GM12878 (cell line): ENCODE results near the gene SON. TPM values are rescaled to one million over a fixed set of nuclear protein-coding genes. Genes with fewer than 3 reads are reported as not detected.
A peak's percentile ranks its signal among the peaks of the same experiment; 100 is the strongest.

Experiments used
- ATAC-seq: fragments of 200-7000 bp; cut with Tn5 transposase; 3 replicates; pipeline ENCODE4 v1.9.1; 2020; ENCODE audit warnings: mild to moderate bottlenecking, moderate library complexity
- BruUV-seq: library from RNA; stranded (reverse); fragments of 400-500 nt; replicated peaks from 2 replicates; lab custom pipeline; 2021; lab: Mats Ljungman, UMichigan
- CTCF ChIA-PET: fragments of 300-600 bp; sonication (Branson Sonifier 250); formaldehyde crosslinking; extraction: SDS; loops from one replicate; lab custom pipeline; 2021; ENCODE audit warnings: inconsistent platforms; lab: Yijun Ruan, JAX
- POLR2A ChIA-PET: fragments of 350-600 bp; formaldehyde crosslinking; extraction: SDS; loops from one replicate; lab custom pipeline; 2021; ENCODE audit warnings: inconsistent platforms; lab: Charles Lee
- RAD21 ChIA-PET: fragments of 300-600 bp; sonication (Branson Sonifier 250); formaldehyde crosslinking; loops from one replicate; lab custom pipeline; 2023; ENCODE audit warnings: antibody characterized with exemption; ENCODE audit not compliant: unreplicated experiment; lab: Charles Lee
- SMC1A ChIA-PET: fragments of 300-600 bp; sonication (Branson Sonifier 250); formaldehyde crosslinking; loops from one replicate; lab custom pipeline; 2023; ENCODE audit not compliant: unreplicated experiment, uncharacterized antibody; lab: Charles Lee
- DNase-seq: peaks from one replicate; pipeline ENCODE4 v3.0.0-alpha.2; 2011; ENCODE audit warnings: low read depth, low spot score
- FAIRE-seq: peaks from 3 replicates; lab custom pipeline; 2011; peaks lifted over from hg19 to GRCh38; lab: Jason Lieb, UNC
- H2AFZ ChIP-seq: 2 replicates; pipeline ENCODE4 v1.6.0; 2011; ENCODE audit warnings: low read depth, low read length, control low read depth; ENCODE audit not compliant: control insufficient read depth
- H3K27ac ChIP-seq: 2 replicates; pipeline ENCODE4 v1.5.1; 2011; ENCODE audit warnings: control low read depth; ENCODE audit not compliant: control insufficient read depth, insufficient read depth
- H3K27me3 ChIP-seq, 2 experiments: replicated peaks in 1 of 2; 2 replicates each; pipeline versions ENCODE4 v1.6.0 to v1.6.1; 2011; ENCODE audit warnings: low read length in 1 of 2; ENCODE audit not compliant: control insufficient read depth in 2 of 2, insufficient read depth in 2 of 2
- H3K36me3 ChIP-seq, 2 experiments: 2 replicates each; pipeline ENCODE4 v1.5.1; 2011; ENCODE audit warnings: low read length in 1 of 2; ENCODE audit not compliant: control insufficient read depth in 2 of 2, insufficient read depth in 2 of 2
- H3K4me1 ChIP-seq: 2 replicates; pipeline ENCODE4 v1.6.1; 2011; ENCODE audit warnings: mild to moderate bottlenecking, low read length, moderate library complexity, mixed read lengths; ENCODE audit not compliant: control insufficient read depth, insufficient read depth
- H3K4me2 ChIP-seq: 2 replicates; pipeline ENCODE4 v1.6.0; 2011; ENCODE audit warnings: control low read depth; ENCODE audit not compliant: control insufficient read depth, insufficient read depth
- H3K4me3 ChIP-seq: fragments of 200-600 bp; sonication (generic); 2 replicates; pipeline ENCODE4 v1.5.1; 2016
- H3K79me2 ChIP-seq: 2 replicates; pipeline ENCODE4 v1.6.0; 2011; ENCODE audit warnings: low read length; ENCODE audit not compliant: control insufficient read depth, insufficient read depth
- H3K9ac ChIP-seq: 2 replicates; pipeline ENCODE4 v1.8.0; 2011; ENCODE audit warnings: low read length, control low read depth, mixed read lengths; ENCODE audit not compliant: control insufficient read depth, insufficient read depth
- H3K9me3 ChIP-seq: replicated peaks from 3 replicates; pipeline ENCODE4 v1.5.1; 2011; ENCODE audit warnings: mild to moderate bottlenecking, low read length; ENCODE audit not compliant: control insufficient read depth, insufficient read depth
- H4K20me1 ChIP-seq: 2 replicates; pipeline ENCODE4 v1.6.0; 2011; ENCODE audit not compliant: control insufficient read depth, insufficient read depth
- FOXM1 ChIP-seq: IDR thresholded peaks from 2 replicates; pipeline ENCODE4 v1.6.1; 2012; ENCODE audit warnings: low read depth, mild to moderate bottlenecking, inconsistent platforms, low read length, moderate library complexity
- NR2F1 ChIP-seq: fragments of 450-650 bp; conservative IDR thresholded peaks from 2 replicates; pipeline ENCODE4 v1.6.1; 2017; ENCODE audit warnings: mild to moderate bottlenecking
- POLR2AphosphoS5 ChIP-seq: IDR thresholded peaks from 2 replicates; pipeline ENCODE4 v1.6.1; 2011; ENCODE audit warnings: mild to moderate bottlenecking, low read length, inconsistent platforms
- WGBS: methylation state at CpG from one replicate; pipeline ENCODE4 v1.1.6; 2016; ENCODE audit warnings: low lambda C conversion rate; ENCODE audit not compliant: insufficient replicate concordance, insufficient coverage; ENCODE audit errors: missing lambda C conversion rate; 5-methylcytosine and 5-hydroxymethylcytosine counted together
- in situ Hi-C: fragments of 300-500 bp; cut with MboI; formaldehyde crosslinking; loops from 9 replicates; pipeline ENCODE4 v1.14.3; 2018; ENCODE audit warnings: mixed read lengths
- intact Hi-C: fragments of 100-400 bp; cut with micrococcal nuclease; formaldehyde crosslinking; loops from one replicate; pipeline ENCODE4 v1.14.2; 2022; ENCODE audit not compliant: unreplicated experiment
- polyA plus RNA-seq, 11 experiments: library from polyadenylated mRNA; depleted of rRNA in 4 of 11; unstranded in 6 of 11; stranded (reverse) in 5 of 11; fragments of >200 nt; fragmentation: Nextera tagmentation in 4 of 11; fragmentation: Illumina TruSeq in 1 of 11; extraction: Ambion mirVana in 4 of 11; extraction: Trizol in 1 of 11; gene quantifications; 1 replicate in 1 of 11; 2 replicates in 10 of 11; pipeline versions ENCODE4 v1.2.1 to v1.2.3, GENCODE V29; 2011 to 2016; ENCODE audit warnings: inconsistent platforms in 2 of 11, missing spikeins in 2 of 11, low read depth in 1 of 11
- total RNA-seq, 4 experiments: library from RNA; depleted of rRNA in 3 of 4; stranded (reverse); fragments of >200 nt in 3 of 4; fragmentation: Illumina TruSeq in 1 of 4; extraction: Trizol in 1 of 4; gene quantifications; 2 replicates each; pipeline versions ENCODE4 v1.2.1 to v1.2.3, GENCODE V29; 2013 to 2021

Gene SON
- total and polyA plus RNA-seq, 10 of the 15 experiments (the other 5 are each of a cell fraction or from before 2014, with no cell fraction given) = 95.7 to 788 (median 251) TPM

GRCh38 chr21:33546086-33546485 is 3.2 kb downstream of the SON start:
- TF ChIP-seq FOXM1 = no peak
- peak overlapping the region; percentile 70; the same call in 1 of the 2 replicates for H3K4me2 ChIP-seq
- BruUV-seq = no TSS peak
- no peaks in the 10 kb centered on the region for H3K4me1 ChIP-seq
- ATAC-seq = no peak
- H3K4me3 ChIP-seq = no peak overlapping the region
- no peaks in the 10 kb centered on the region for H3K27me3 ChIP-seq
- no peak overlapping the region for H3K27ac ChIP-seq
- H3K79me2 ChIP-seq = peaks cover 90% of the 10 kb centered on the region
- in situ Hi-C loops = no loop called here
- WGBS = 72% methylated on average over 3 of the region's 3 CpGs
- DNase-seq = no peak
- RAD21 ChIA-PET = interaction anchor here (1.1 kb wide), 1 partner anchor 60 kb away, joined by 3 read pairs; no protein-coding TSS in a partner anchor
- POLR2A ChIA-PET = interaction anchor here (1.5 kb wide), 1 partner anchor 8 kb away, joined by 5 read pairs; no protein-coding TSS in a partner anchor
- H3K9ac ChIP-seq = no peak overlapping the region
- SMC1A ChIA-PET = interaction anchor here (3.4 to 4.1 kb wide), 2 partner anchors 10 to 60 kb away, joined by 10 to 23 read pairs; no protein-coding TSS in a partner anchor
- no peak for FAIRE-seq
- CTCF ChIA-PET = interaction anchor here (1.1 to 1.4 kb wide), 2 partner anchors 11 to 66 kb away, joined by 3 to 6 read pairs; partner anchors contain the start of gene TMEM50B
- peaks cover 15 to 28% of the 10 kb centered on the region in 2 experiments for H3K36me3 ChIP-seq
- H4K20me1 ChIP-seq = peaks cover 5% of the 10 kb centered on the region
- H3K9me3 ChIP-seq = peaks cover 4% of the 10 kb centered on the region; the same call in 1 of the 3 replicates
- intact Hi-C loops = loop anchor here (10.0 kb wide), 2 partner anchors 141 to 311 kb away; partner anchors contain the start of gene IFNGR2
- no peak overlapping the region for H2AFZ ChIP-seq

GRCh38 chr21:33549848-33550771 is 7.3 kb downstream of the SON start:
- CTCF ChIA-PET = no interaction called here
- 99% methylated on average over 19 of the region's 19 CpGs for WGBS
- H3K9me3 ChIP-seq = peaks cover 21% of the 10 kb centered on the region; the same call in 2 of the 3 replicates

More at GRCh38 chr21:33549848-33550771, 7.3 kb downstream of the SON start:
- peaks cover 40 to 63% of the 10 kb centered on the region in 2 experiments for H3K36me3 ChIP-seq
- DNase-seq = no peak
- ChIA-PET POLR2A (no interaction called here), RAD21 (no interaction called here), SMC1A (no interaction called here)
- in situ Hi-C loops (no loop called here), intact Hi-C loops (loop anchor here (10.0 kb wide), 2 partner anchors 145 to 315 kb away; partner anchors contain the start of gene IFNGR2)
- H3K9ac ChIP-seq = no peak overlapping the region
- 0 out of 2 replicates have a peak, but pooled peaks have one; percentile 12 for TF ChIP-seq POLR2AphosphoS5
- TF ChIP-seq NR2F1 = no peak
- no peak overlapping the region for H3K27ac ChIP-seq
- H3K4me1 ChIP-seq = no peaks in the 10 kb centered on the region
- H2AFZ ChIP-seq = no peak overlapping the region
- no peak for FAIRE-seq
- H3K4me3 ChIP-seq = no peak overlapping the region
- no peak overlapping the region for H3K4me2 ChIP-seq
- H3K27me3 ChIP-seq = no peaks in the 10 kb centered on the region
- no peak for ATAC-seq
- peaks cover 91% of the 10 kb centered on the region for H3K79me2 ChIP-seq
- H4K20me1 ChIP-seq = peaks cover 5% of the 10 kb centered on the region
- BruUV-seq = TSS peak; percentile 47
